ENCODE measurements around the gene LETMD1. TPM values are rescaled to one million over a fixed set of nuclear protein-coding genes. Genes with fewer than 3 reads are reported as not detected.
"Not testable (repeated sequence)": the region's sequence is repeated elsewhere in the genome, so short reads cannot be mapped to it uniquely, and the experiment has no call there.

The LETMD1 gene
- total and polyA plus RNA-seq, 2 donors (not counting 3 experiments of a cell fraction or from before 2014, with no cell fraction given): 38.9 to 47.7 TPM

DNA sequence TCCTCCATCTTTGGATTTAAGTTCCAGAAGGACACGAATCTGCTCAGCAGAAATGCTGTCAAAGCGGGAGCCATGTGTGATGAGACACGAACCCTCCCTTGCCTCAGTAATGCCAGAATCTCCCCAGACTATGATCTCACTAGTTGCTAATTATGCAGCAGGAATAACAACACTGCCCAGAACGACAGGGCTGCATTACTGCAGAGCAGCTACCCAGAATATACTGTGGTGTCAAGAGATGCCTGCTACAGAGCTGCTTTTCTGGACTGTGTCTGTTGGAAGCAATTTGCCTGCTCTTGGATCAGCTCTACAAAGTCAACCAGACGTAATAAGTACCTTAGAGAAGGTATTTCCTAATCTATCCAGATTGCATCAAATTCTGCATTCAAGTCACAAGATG, 29.8 kb downstream of the LETMD1 start:
- Histone ChIP-seq H4K20me1 (replicated peaks; ENCODE audit: control insufficient read depth, extremely low read depth, insufficient read depth, low read length) (peaks cover 15% of the 10 kb centered on the region), H3K9ac (replicated peaks; ENCODE audit: extremely low read depth, insufficient read depth, low read length) (no peak overlapping the region), H3K4me3 (replicated peaks in 1 of 3; ENCODE audit: insufficient read depth in 1 of 3, low read depth in 1 of 3, low read length in 3 of 3) (no peak overlapping the region), H3K4me2 (ENCODE audit: insufficient read depth, low read length) (no peak overlapping the region), H3K4me1 (ENCODE audit: control insufficient read depth, extremely low read depth, insufficient read depth, low read length) (peaks cover 12% of the 10 kb centered on the region), H3K36me3 (ENCODE audit: control insufficient read depth in 2 of 2, extremely low read depth in 1 of 2, insufficient read depth in 2 of 2, low read length in 2 of 2) (peaks cover 0 to 5% of the 10 kb centered on the region in 2 experiments), H3K9me1 (replicated peaks; ENCODE audit: control insufficient read depth, extremely low read depth, insufficient read depth, low read length) (no peaks in the 10 kb centered on the region), H3K9me3 (replicated peaks; ENCODE audit: control insufficient read depth, insufficient read depth, low read length) (no peaks in the 10 kb centered on the region), H2AFZ (ENCODE audit: low read depth, low read length) (no peak overlapping the region), H3K79me2 (ENCODE audit: control insufficient read depth, insufficient read depth, low read length) (peaks cover 61% of the 10 kb centered on the region), H3K27me3 (ENCODE audit: control insufficient read depth in 2 of 2, insufficient read depth in 2 of 2, low read length in 2 of 2) (no peaks in the 10 kb centered on the region), H3K27ac (ENCODE audit: insufficient read depth, low read depth, low read length) (no peak overlapping the region)
- ChIA-PET CTCF (interaction anchor here (0.7 to 1.4 kb wide), 2 partner anchors 264 to 797 kb away, joined by 3 read pairs; no protein-coding TSS in a partner anchor), POLR2A (interaction anchor here (0.6 kb wide), 1 partner anchor 9 kb away, joined by 9 read pairs; no protein-coding TSS in a partner anchor)
- TF ChIP-seq JUN (IDR thresholded peaks at IDR 0.05; ENCODE audit: borderline replicate concordance, insufficient read depth, insufficient read length, low read depth): no peak
- TF ChIP-seq EZH2 (IDR thresholded peaks at IDR 0.05; ENCODE audit: borderline replicate concordance, low read depth, low read length, severe bottlenecking): no peak
- no peak for TF ChIP-seq MYC (IDR thresholded peaks at IDR 0.05; ENCODE audit: low read depth, low read length)
- intact Hi-C loops (cut with micrococcal nuclease) (no loop called here), dilution Hi-C loops (cut with MboI; ENCODE audit: extremely low pct_ligation_motif_present, low sequenced_read_pairs) (no loop called here)
- BruUV-seq (replicated peaks): no TSS peak
- FAIRE-seq (no peak), DNase-seq (ENCODE audit: low read depth, low spot score) (no peak)

DNA sequence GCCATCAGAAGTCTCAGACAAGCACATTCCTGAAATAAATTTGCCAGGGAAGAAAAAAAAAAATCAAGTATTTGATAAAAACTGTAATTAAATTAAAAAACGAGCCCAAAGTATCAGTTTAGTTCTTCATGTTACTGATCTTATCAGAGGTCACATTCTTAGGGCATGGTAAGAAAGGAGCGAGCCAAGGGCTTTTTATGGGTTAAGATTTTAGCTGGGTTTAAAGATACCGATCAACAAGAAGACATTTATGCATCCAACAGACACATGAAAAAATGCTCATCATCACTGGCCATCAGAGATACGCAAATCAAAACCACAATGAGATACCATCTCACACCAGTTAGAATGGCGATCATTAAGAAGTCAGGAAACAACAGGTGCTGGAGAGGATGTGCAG, 30.2 kb downstream of the LETMD1 start:
- BruUV-seq (replicated peaks); H3K9ac ChIP-seq (replicated peaks; ENCODE audit: extremely low read depth, insufficient read depth, low read length): not testable (repeated sequence)

DNA sequence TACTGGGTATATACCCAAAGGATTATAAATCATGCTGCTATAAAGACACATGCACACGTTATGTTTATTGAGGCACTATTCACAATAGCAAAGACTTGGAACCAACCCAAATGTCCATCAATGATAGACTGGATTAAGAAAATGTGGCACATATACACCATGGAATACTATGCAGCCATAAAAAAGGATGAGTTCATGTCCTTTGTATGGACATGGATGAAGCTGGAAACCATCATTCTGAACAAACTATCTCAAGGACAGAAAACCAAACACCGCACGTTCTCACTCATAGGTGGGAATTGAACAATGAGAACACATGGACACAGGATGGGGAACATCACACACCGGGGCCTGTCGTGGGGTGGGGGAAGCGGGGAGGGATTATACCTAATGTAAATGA, 30.7 kb downstream of the LETMD1 start:
- H2AFZ ChIP-seq (ENCODE audit: low read depth, low read length); H3K36me3 ChIP-seq (ENCODE audit: control insufficient read depth in 2 of 2, extremely low read depth in 1 of 2, insufficient read depth in 2 of 2, low read length in 2 of 2); H3K27me3 ChIP-seq (ENCODE audit: control insufficient read depth in 2 of 2, insufficient read depth in 2 of 2, low read length in 2 of 2); H3K9me1 ChIP-seq (replicated peaks; ENCODE audit: control insufficient read depth, extremely low read depth, insufficient read depth, low read length); FAIRE-seq; H3K4me2 ChIP-seq (ENCODE audit: insufficient read depth, low read length); dilution Hi-C loops (cut with MboI; ENCODE audit: extremely low pct_ligation_motif_present, low sequenced_read_pairs); H3K27ac ChIP-seq (ENCODE audit: insufficient read depth, low read depth, low read length); BruUV-seq (replicated peaks); POLR2A ChIA-PET; H3K9me3 ChIP-seq (replicated peaks; ENCODE audit: control insufficient read depth, insufficient read depth, low read length); H3K9ac ChIP-seq (replicated peaks; ENCODE audit: extremely low read depth, insufficient read depth, low read length); intact Hi-C loops (cut with micrococcal nuclease); DNase-seq (ENCODE audit: low read depth, low spot score); H3K4me3 ChIP-seq (replicated peaks in 1 of 3; ENCODE audit: insufficient read depth in 1 of 3, low read depth in 1 of 3, low read length in 3 of 3): not testable (repeated sequence)
- Histone ChIP-seq H3K4me1 (ENCODE audit: control insufficient read depth, extremely low read depth, insufficient read depth, low read length) (peaks cover 12% of the 10 kb centered on the region), H3K79me2 (ENCODE audit: control insufficient read depth, insufficient read depth, low read length) (peaks cover 63% of the 10 kb centered on the region), H4K20me1 (replicated peaks; ENCODE audit: control insufficient read depth, extremely low read depth, insufficient read depth, low read length) (peaks cover 15% of the 10 kb centered on the region)
- CTCF ChIA-PET: interaction anchor here (2.6 kb wide), 1 partner anchor 262 kb away, joined by 10 read pairs; no protein-coding TSS in a partner anchor

More for the DNA sequence above, 30.2 kb downstream of the LETMD1 start:
- H3K9me1 ChIP-seq (replicated peaks; ENCODE audit: control insufficient read depth, extremely low read depth, insufficient read depth, low read length); intact Hi-C loops (cut with micrococcal nuclease); H3K4me2 ChIP-seq (ENCODE audit: insufficient read depth, low read length); FAIRE-seq; H3K27ac ChIP-seq (ENCODE audit: insufficient read depth, low read depth, low read length); POLR2A ChIA-PET; H3K4me3 ChIP-seq (replicated peaks in 1 of 3; ENCODE audit: insufficient read depth in 1 of 3, low read depth in 1 of 3, low read length in 3 of 3); H3K9me3 ChIP-seq (replicated peaks; ENCODE audit: control insufficient read depth, insufficient read depth, low read length); H2AFZ ChIP-seq (ENCODE audit: low read depth, low read length); dilution Hi-C loops (cut with MboI; ENCODE audit: extremely low pct_ligation_motif_present, low sequenced_read_pairs); H3K27me3 ChIP-seq (ENCODE audit: control insufficient read depth in 2 of 2, insufficient read depth in 2 of 2, low read length in 2 of 2); DNase-seq (ENCODE audit: low read depth, low spot score); H3K36me3 ChIP-seq (ENCODE audit: control insufficient read depth in 2 of 2, extremely low read depth in 1 of 2, insufficient read depth in 2 of 2, low read length in 2 of 2): not testable (repeated sequence)
- CTCF ChIA-PET: interaction anchor here (0.7 kb wide), 1 partner anchor 797 kb away, joined by 3 read pairs; no protein-coding TSS in a partner anchor
- Histone ChIP-seq H3K79me2 (ENCODE audit: control insufficient read depth, insufficient read depth, low read length) (peaks cover 63% of the 10 kb centered on the region), H4K20me1 (replicated peaks; ENCODE audit: control insufficient read depth, extremely low read depth, insufficient read depth, low read length) (peaks cover 15% of the 10 kb centered on the region), H3K4me1 (ENCODE audit: control insufficient read depth, extremely low read depth, insufficient read depth, low read length) (peaks cover 12% of the 10 kb centered on the region)

Data from endothelial cell of umbilical vein (primary cell).